H54 (cell line): ENCODE results near the gene SRGAP2C.
"Not testable (repeated sequence)": the region's sequence is repeated elsewhere in the genome, so short reads cannot be mapped to it uniquely, and the experiment has no call there.

Source experiments
- DNase-seq: peaks from one replicate; pipeline ENCODE4 v3.0.0; 2011; ENCODE audit warnings: low spot score, mixed read lengths; ENCODE audit not compliant: insufficient read length
- FAIRE-seq: peaks from 3 replicates; lab custom pipeline; 2011; peaks lifted over from hg19 to GRCh38; lab: Jason Lieb, UNC

SRGAP2C gene

DNA sequence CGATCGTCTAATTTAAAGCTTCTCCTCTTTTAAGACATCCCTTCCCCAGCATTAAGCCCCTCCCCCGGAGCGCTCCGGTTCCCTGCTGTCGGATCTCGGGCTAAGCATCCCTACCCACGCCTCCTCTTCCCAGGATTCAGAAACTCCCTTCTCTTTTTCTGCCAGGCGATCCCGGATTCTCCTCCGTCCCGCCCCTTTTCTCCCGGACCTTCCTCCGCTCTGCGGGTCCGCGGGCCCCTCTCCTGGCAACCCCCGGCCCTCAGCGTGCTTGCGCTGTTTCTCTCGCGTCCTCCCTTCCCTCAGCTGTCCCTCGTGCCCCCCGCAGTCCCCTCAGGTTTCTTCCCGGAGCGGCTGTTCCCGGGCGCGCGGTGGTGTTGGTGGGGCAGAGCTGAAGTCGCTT is 908 bp upstream of the SRGAP2C start:
- DNase-seq, FAIRE-seq: not testable (repeated sequence)

DNA sequence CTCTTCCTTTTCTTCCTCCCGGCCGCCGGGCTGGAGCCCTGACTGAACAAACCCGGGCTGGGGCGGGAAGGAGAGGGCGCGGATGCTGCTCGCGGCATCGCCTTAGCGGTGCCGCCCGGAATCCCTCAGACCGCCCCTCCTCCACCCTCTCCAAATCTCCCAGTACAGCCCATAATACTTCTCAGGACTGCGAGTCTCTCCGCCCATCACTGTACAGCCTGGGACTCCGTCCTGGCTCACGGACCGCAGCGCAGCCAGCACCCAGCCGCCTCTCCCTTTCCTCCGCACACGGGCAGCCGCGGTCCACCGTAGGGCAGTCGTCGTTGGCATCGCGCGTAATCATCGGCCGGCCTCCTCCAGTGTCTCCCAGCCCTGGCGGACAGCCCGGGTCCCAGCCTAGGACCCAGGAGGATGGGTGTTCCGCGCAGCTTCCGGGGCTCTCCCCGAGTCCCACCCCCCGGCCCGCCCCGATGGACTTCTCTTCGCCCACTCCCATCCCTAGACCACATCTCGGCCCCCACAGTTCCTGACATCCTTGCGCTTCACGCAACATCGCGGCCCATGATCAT is 449 bp downstream of the SRGAP2C start:
- not testable (repeated sequence) for DNase-seq
- FAIRE-seq: peak; percentile 98

GRCh38 chr1:121186191-121186590 is 1.4 kb downstream of the SRGAP2C start:
- DNase-seq, FAIRE-seq: not testable (repeated sequence)

GRCh38 chr1:121187914-121188313 is 3.1 kb downstream of the SRGAP2C start:
- not testable (repeated sequence) for FAIRE-seq, DNase-seq

DNA sequence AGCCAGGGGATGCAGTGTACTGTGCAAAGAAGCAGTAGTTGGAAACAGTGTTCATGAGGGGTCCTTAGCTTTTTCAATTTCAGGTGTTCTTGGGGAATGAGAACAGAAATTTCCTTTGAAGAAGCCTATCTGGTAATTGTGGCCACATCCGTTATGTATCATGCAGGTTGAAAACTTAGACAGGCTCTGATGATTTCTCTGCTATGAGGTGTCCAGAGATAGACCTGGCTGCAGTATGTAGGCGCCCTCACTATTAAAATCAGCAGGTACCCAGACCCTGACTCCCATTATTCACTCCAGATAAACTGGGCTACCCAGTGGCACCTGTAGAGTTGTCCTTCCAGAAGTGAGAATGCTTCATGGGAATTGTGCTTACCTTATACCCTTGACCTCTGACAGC is 7.7 kb downstream of the SRGAP2C start:
- DNase-seq, FAIRE-seq: not testable (repeated sequence)

DNA sequence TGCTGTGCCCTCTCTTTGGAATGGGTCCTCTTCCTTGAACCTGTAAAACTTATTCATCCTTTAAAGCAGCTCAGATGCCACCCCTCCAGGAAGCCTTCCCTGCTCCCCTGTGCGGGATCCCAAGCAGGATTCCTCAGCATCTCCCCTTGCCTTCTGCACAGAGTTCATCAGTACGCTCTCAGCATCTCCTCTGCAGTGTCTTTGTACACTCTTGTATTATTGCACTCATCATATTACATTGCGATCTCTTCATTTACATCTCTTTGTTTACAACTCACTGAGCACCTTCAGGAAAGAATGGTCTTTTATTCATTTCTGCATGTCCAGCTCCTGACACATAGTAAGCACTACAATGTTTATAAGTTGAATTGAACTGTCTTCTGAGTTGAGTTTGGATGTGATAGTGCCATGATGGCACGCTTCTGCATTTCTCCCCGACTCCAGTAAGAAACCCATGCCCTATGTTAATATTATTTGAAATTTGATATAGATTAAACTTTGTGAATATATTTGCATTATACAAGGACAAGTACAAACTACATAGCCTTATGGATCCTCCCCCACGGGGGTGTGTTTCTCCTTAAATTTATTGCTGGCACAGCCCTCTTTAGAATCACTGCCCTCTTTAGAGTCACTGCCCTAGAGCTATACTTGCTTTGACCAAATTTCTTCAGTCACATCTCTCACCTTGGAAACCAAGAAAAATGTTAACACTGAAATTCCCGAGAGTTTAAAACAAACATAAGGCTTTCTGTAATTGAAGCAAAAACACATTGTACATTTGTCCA is 12.5 kb downstream of the SRGAP2C start:
- not testable (repeated sequence) for FAIRE-seq

GRCh38 chr1:121199763-121200162 is 15.0 kb downstream of the SRGAP2C start:
- not testable (repeated sequence) for FAIRE-seq

More for the DNA sequence above, 12.5 kb downstream of the SRGAP2C start:
- DNase-seq: not testable (repeated sequence)

DNA sequence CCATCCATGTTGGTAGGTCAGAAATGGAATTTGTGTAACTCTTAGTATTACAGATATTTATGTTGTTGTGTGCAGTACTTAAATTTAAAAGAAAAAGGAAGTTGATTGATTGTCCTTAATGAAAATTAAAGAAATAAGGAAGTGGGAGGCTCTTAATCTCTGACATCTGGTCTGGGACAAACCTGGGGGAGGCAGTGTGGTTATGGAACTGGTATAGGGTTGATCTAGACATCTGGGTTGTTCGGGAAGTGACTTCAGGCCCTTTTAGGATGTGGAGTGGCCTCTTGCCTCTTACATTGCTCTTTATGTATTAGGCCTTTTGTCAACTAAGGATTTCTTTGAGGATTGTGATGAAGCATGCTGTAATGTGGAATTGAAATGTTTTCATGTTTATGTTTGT is 15.5 kb downstream of the SRGAP2C start:
- not testable (repeated sequence) for DNase-seq, FAIRE-seq

More at GRCh38 chr1:121199763-121200162, 15.0 kb downstream of the SRGAP2C start:
- DNase-seq: not testable (repeated sequence)

- not testable (repeated sequence) for DNase-seq, FAIRE-seq
Observed at GRCh38 chr1:121200985-121201981, 16.5 kb downstream of the SRGAP2C start.

GRCh38 chr1:121202986-121203385 is 18.2 kb downstream of the SRGAP2C start:
- FAIRE-seq, DNase-seq: not testable (repeated sequence)

DNA sequence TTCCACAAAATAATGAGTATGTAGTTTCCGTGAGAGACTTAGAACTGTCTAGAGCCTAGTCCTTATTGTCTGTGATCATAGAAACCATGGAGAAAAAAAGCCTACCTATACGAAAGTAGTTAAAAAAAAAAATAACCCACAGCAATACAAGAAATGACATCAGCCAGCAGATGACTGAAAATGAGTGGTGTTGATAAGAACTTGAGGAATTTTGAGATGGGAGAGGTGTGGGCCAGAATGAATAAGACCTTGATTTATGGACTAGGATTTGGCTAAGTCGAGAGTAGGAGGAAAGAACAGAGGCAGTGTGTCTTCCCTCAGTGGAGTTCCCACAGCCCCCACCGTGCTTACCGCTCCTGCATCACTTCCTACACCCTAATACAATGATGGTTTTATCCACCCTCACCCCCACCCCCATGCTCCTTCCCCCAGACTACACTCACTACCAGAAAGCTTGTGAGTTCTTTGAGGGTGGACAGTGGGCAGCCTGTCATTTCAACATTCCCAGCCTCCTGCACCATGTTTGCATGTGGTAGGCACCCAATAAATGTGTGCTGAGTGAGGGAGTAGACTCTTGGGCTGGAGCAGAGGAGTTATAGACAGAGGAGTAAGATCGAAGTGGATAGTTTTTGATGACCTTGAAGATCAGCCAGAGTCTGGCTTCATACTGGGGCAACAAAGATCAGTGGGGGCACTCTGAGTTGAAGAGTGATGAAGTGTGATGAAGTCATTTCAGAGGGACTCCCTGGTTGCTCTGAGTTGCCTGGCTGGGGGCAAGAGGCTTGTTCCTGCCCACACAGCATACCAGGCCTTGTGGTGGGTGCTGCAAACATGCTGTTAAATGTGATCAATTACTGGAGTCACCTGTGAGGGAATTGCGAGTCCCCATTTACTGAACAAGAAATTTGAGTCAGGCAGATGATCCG is 21.3 kb downstream of the SRGAP2C start:
- peak; percentile 99 for FAIRE-seq
- DNase-seq: not testable (repeated sequence)

DNA sequence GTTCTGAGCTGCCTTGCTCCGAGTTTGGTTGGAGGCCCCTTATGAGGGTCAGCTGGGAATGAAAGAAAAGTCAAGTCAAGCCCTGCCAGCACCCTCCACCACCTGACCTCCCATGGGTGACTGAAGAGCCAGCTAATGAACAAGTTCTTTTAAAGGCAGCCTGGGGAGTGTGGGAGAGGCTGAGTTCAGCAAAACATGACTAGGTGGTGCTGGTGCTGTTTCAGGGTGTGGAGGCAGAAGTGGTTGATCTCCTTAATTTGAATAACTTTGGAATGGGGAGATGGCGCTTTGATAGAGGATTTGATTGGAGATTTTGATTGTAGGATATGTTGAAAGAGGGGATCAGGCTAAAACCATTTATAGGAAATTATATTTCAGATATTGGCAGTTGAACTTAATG is 22.6 kb downstream of the SRGAP2C start:
- not testable (repeated sequence) for FAIRE-seq, DNase-seq

GRCh38 chr1:121208375-121208774 is 23.6 kb downstream of the SRGAP2C start:
- DNase-seq, FAIRE-seq: not testable (repeated sequence)

- DNase-seq, FAIRE-seq: not testable (repeated sequence)
Observed at GRCh38 chr1:121210778-121211177, 26.0 kb downstream of the SRGAP2C start.

- DNase-seq, FAIRE-seq: not testable (repeated sequence)
Observed at GRCh38 chr1:121213491-121213890, 28.7 kb downstream of the SRGAP2C start.

DNA sequence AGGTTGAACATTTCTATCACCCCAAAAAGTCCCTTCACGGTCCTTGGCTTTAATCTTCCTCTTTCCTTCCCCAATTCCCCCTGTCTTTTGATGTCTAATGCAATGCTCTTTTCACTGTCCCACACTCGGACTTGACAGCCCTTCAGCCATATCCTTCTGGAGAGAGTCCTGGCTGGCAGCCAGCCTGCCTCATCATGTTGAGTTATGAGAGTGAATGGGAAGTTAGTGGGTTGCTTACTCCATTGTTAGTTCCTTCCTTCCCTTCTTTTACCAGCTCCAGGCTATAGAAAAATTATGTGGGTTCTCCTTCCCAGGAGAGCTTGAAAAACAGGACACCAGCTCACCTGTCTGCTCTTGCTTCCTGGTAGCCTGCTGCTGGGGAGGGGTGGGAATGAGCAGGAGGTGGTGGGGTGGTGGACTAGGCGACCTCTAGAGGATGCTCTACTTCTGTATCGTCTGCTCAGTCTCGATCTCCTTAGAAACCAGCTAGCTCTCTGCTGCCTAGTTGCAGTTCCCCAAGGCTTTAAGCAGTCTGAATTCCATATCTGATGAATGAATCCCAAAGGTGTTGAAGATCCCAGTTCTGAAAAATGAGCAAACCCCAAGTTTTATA is 29.9 kb downstream of the SRGAP2C start:
- FAIRE-seq, DNase-seq: not testable (repeated sequence)

GRCh38 chr1:121215699-121216417 is 31.1 kb downstream of the SRGAP2C start:
- not testable (repeated sequence) for DNase-seq, FAIRE-seq

GRCh38 chr1:121216676-121217075 is 31.9 kb downstream of the SRGAP2C start:
- not testable (repeated sequence) for DNase-seq, FAIRE-seq
